Fibroblast of villous mesenchyme (primary cell): ENCODE measurements around the gene BYSL. TPM values are rescaled to one million over a fixed set of nuclear protein-coding genes. Genes with fewer than 3 reads are reported as not detected.

Source experiments
- DNase-seq: peaks from one replicate; pipeline ENCODE4 v3.0.0-alpha.2; 2010; ENCODE audit warnings: low read depth
- H3K4me3 ChIP-seq: 2 replicates; pipeline ENCODE4 v1.5.1; 2011; ENCODE audit warnings: low read depth, mild to moderate bottlenecking, low read length
- CTCF ChIP-seq: IDR thresholded peaks from 2 replicates; pipeline ENCODE4 v1.5.1; 2012; ENCODE audit warnings: low read depth, mild to moderate bottlenecking, low read length; ENCODE audit not compliant: insufficient read depth
- total RNA-seq: library from RNA; depleted of rRNA; stranded (reverse); fragments of >200 nt; gene quantifications from 2 replicates; pipeline ENCODE4 v1.2.3, GENCODE V29; 2012

The BYSL gene
- total RNA-seq, 1 donor = 20.7 TPM

GRCh38 chr6:41966214-41966920 is 45.1 kb downstream of the BYSL start:
- no peak overlapping the region for H3K4me3 ChIP-seq
- no peak for TF ChIP-seq CTCF
- no peak for DNase-seq

- peak; percentile 60 for DNase-seq
- TF ChIP-seq CTCF = no peak
- no peak overlapping the region for H3K4me3 ChIP-seq
These were observed 45.6 kb downstream of the BYSL start for GRCh38 chr6:41966961-41967311.

- peak; percentile 66 for DNase-seq
- no peak overlapping the region for H3K4me3 ChIP-seq
- TF ChIP-seq CTCF = no peak
These were observed 46.3 kb downstream of the BYSL start for GRCh38 chr6:41967312-41968287.

GRCh38 chr6:41970436-41970846 is 49.1 kb downstream of the BYSL start:
- peak; percentile 57 for DNase-seq

GRCh38 chr6:41972826-41973225 is 51.5 kb downstream of the BYSL start:
- peak; percentile 48 for DNase-seq
- H3K4me3 ChIP-seq = no peak overlapping the region
- TF ChIP-seq CTCF = no peak

More at GRCh38 chr6:41970436-41970846, 49.1 kb downstream of the BYSL start:
- no peak overlapping the region for H3K4me3 ChIP-seq
- TF ChIP-seq CTCF = no peak

- no peak for DNase-seq
These were observed 53.1 kb downstream of the BYSL start for GRCh38 chr6:41974281-41974825.

More at GRCh38 chr6:41974281-41974825, 53.1 kb downstream of the BYSL start:
- no peak overlapping the region for H3K4me3 ChIP-seq
- no peak for TF ChIP-seq CTCF
